Subcutaneous adipose tissue (tissue), 4 donors: ENCODE data around the gene ASPRV1. TPM values are rescaled to one million over a fixed set of nuclear protein-coding genes. Genes with fewer than 3 reads are reported as not detected.

Source experiments
- CTCF ChIP-seq: fragments of 450-650 bp; IDR thresholded peaks from one replicate; pipeline ENCODE4 v1.5.1; 2016; ENCODE audit warnings: low read depth, mild to moderate bottlenecking, control low read depth, antibody characterized with exemption, moderate library complexity
- total RNA-seq, 4 donors: library from RNA; depleted of rRNA; stranded (reverse); fragments of >200 nt; gene quantifications; one replicate each; pipeline ENCODE4 v1.1.0, GENCODE V29; 2016

The ASPRV1 gene
- total RNA-seq, 4 donors from 2014 or later, result 0.98 to 3.5 (median 2.1) TPM

GRCh38 chr2:69956475-69956979, 4.9 kb downstream of the ASPRV1 start:
- no peak for TF ChIP-seq CTCF

- no peak for TF ChIP-seq CTCF
Measured at GRCh38 chr2:69955029-69955428, 6.4 kb downstream of the ASPRV1 start.

- TF ChIP-seq CTCF, result no peak
Measured at GRCh38 chr2:69954084-69954483, 7.3 kb downstream of the ASPRV1 start.

- TF ChIP-seq CTCF, result no peak
Measured at GRCh38 chr2:69952336-69953115, 8.9 kb downstream of the ASPRV1 start.

GRCh38 chr2:69950241-69950640, 11.2 kb downstream of the ASPRV1 start:
- no peak for TF ChIP-seq CTCF

GRCh38 chr2:69948963-69949645, 12.3 kb downstream of the ASPRV1 start:
- no peak for TF ChIP-seq CTCF
